Measurements from ENCODE around the gene OCLN. TPM values are rescaled to one million over a fixed set of nuclear protein-coding genes. Genes with fewer than 3 reads are reported as not detected.
"Not testable (repeated sequence)": the region's sequence is repeated elsewhere in the genome, so short reads cannot be mapped to it uniquely, and the experiment has no call there.

The OCLN gene
- total and polyA plus RNA-seq, 4 donors: 6.1 to 40.6 (median 9.8) TPM

- not testable (repeated sequence) for DNase-seq (ENCODE audit: low read depth in 4 of 6, low spot score in 6 of 6)
- WGBS (ENCODE audit: insufficient coverage): no CpG with 5 or more reads among the region's 1 CpG
These were observed 48.8 kb downstream of the OCLN start for GRCh38 chr5:69541347-69541746.

GRCh38 chr5:69542838-69543618 lies 50.4 kb downstream of the OCLN start:
- H3K4me1 ChIP-seq (ENCODE audit: control insufficient read depth, insufficient read depth, low read length); H3K9me3 ChIP-seq (ENCODE audit: control insufficient read depth, insufficient read depth, low read length); H3K4me3 ChIP-seq (ENCODE audit: low read depth, low read length); H3K27me3 ChIP-seq (ENCODE audit: control insufficient read depth, insufficient read depth, low read length); H3K36me3 ChIP-seq (ENCODE audit: control insufficient read depth, insufficient read depth, low read length); H3K27ac ChIP-seq (ENCODE audit: low read depth, low read length); DNase-seq (ENCODE audit: low read depth in 4 of 6, low spot score in 6 of 6): not testable (repeated sequence)
- WGBS (ENCODE audit: insufficient coverage): no CpG with 5 or more reads among the region's 3 CpGs

More at GRCh38 chr5:69541347-69541746, 48.8 kb downstream of the OCLN start:
- H3K9me3 ChIP-seq (ENCODE audit: control insufficient read depth, insufficient read depth, low read length); H3K27ac ChIP-seq (ENCODE audit: low read depth, low read length); H3K36me3 ChIP-seq (ENCODE audit: control insufficient read depth, insufficient read depth, low read length); H3K27me3 ChIP-seq (ENCODE audit: control insufficient read depth, insufficient read depth, low read length); H3K4me1 ChIP-seq (ENCODE audit: control insufficient read depth, insufficient read depth, low read length); H3K4me3 ChIP-seq (ENCODE audit: low read depth, low read length): not testable (repeated sequence)

GRCh38 chr5:69544602-69545001 lies 52.0 kb downstream of the OCLN start:
- H3K27me3 ChIP-seq (ENCODE audit: control insufficient read depth, insufficient read depth, low read length); H3K36me3 ChIP-seq (ENCODE audit: control insufficient read depth, insufficient read depth, low read length); H3K4me3 ChIP-seq (ENCODE audit: low read depth, low read length); H3K27ac ChIP-seq (ENCODE audit: low read depth, low read length); H3K9me3 ChIP-seq (ENCODE audit: control insufficient read depth, insufficient read depth, low read length); DNase-seq (ENCODE audit: low read depth in 4 of 6, low spot score in 6 of 6); H3K4me1 ChIP-seq (ENCODE audit: control insufficient read depth, insufficient read depth, low read length): not testable (repeated sequence)
- WGBS (ENCODE audit: insufficient coverage): no CpG with 5 or more reads among the region's 7 CpGs

GRCh38 chr5:69559908-69560330 lies 67.3 kb downstream of the OCLN start, which contains the start of gene GTF2H2C:
TSS of gene GTF2H2C (plus strand) at chr5:69560191. CDS start at chr5:69565133, 4,942 bp downstream.
- peak within 1 kb of the TSS; percentile 46 for H3K4me3 ChIP-seq (ENCODE audit: low read depth, low read length)
- under 1% methylated on average over 13 of the region's 40 CpGs for WGBS (ENCODE audit: insufficient coverage)
- not testable (repeated sequence) for H3K9me3 ChIP-seq (ENCODE audit: control insufficient read depth, insufficient read depth, low read length); H3K36me3 ChIP-seq (ENCODE audit: control insufficient read depth, insufficient read depth, low read length); H3K4me1 ChIP-seq (ENCODE audit: control insufficient read depth, insufficient read depth, low read length); H3K27ac ChIP-seq (ENCODE audit: low read depth, low read length); H3K27me3 ChIP-seq (ENCODE audit: control insufficient read depth, insufficient read depth, low read length)
- DNase-seq (ENCODE audit: low read depth in 4 of 6, low spot score in 6 of 6): peak in 4 of 6 donors; percentile 1 to 84 (median 46)

GRCh38 chr5:69560587-69561431 lies 68.2 kb downstream of the OCLN start:
- H3K36me3 ChIP-seq (ENCODE audit: control insufficient read depth, insufficient read depth, low read length); H3K4me1 ChIP-seq (ENCODE audit: control insufficient read depth, insufficient read depth, low read length); H3K9me3 ChIP-seq (ENCODE audit: control insufficient read depth, insufficient read depth, low read length); H3K27ac ChIP-seq (ENCODE audit: low read depth, low read length); H3K27me3 ChIP-seq (ENCODE audit: control insufficient read depth, insufficient read depth, low read length); DNase-seq (ENCODE audit: low read depth in 4 of 6, low spot score in 6 of 6): not testable (repeated sequence)
- no CpG with 5 or more reads among the region's 31 CpGs for WGBS (ENCODE audit: insufficient coverage)
- H3K4me3 ChIP-seq (ENCODE audit: low read depth, low read length): peak overlapping the region; percentile 9

GRCh38 chr5:69566172-69566571 lies 73.6 kb downstream of the OCLN start:
- H3K9me3 ChIP-seq (ENCODE audit: control insufficient read depth, insufficient read depth, low read length); H3K27me3 ChIP-seq (ENCODE audit: control insufficient read depth, insufficient read depth, low read length): not testable (repeated sequence)
- no CpG with 5 or more reads among the region's 2 CpGs for WGBS (ENCODE audit: insufficient coverage)

GRCh38 chr5:69568072-69568471 lies 75.5 kb downstream of the OCLN start:
- H3K4me1 ChIP-seq (ENCODE audit: control insufficient read depth, insufficient read depth, low read length); H3K27me3 ChIP-seq (ENCODE audit: control insufficient read depth, insufficient read depth, low read length); H3K4me3 ChIP-seq (ENCODE audit: low read depth, low read length); DNase-seq (ENCODE audit: low read depth in 4 of 6, low spot score in 6 of 6); H3K36me3 ChIP-seq (ENCODE audit: control insufficient read depth, insufficient read depth, low read length); H3K9me3 ChIP-seq (ENCODE audit: control insufficient read depth, insufficient read depth, low read length); H3K27ac ChIP-seq (ENCODE audit: low read depth, low read length): not testable (repeated sequence)
- WGBS (ENCODE audit: insufficient coverage): no CpG with 5 or more reads among the region's 2 CpGs

More at GRCh38 chr5:69566172-69566571, 73.6 kb downstream of the OCLN start:
- H3K4me3 ChIP-seq (ENCODE audit: low read depth, low read length); H3K36me3 ChIP-seq (ENCODE audit: control insufficient read depth, insufficient read depth, low read length); H3K4me1 ChIP-seq (ENCODE audit: control insufficient read depth, insufficient read depth, low read length); H3K27ac ChIP-seq (ENCODE audit: low read depth, low read length); DNase-seq (ENCODE audit: low read depth in 4 of 6, low spot score in 6 of 6): not testable (repeated sequence)

GRCh38 chr5:69583356-69583755 lies 90.8 kb downstream of the OCLN start:
- H3K4me1 ChIP-seq (ENCODE audit: control insufficient read depth, insufficient read depth, low read length); H3K36me3 ChIP-seq (ENCODE audit: control insufficient read depth, insufficient read depth, low read length); H3K9me3 ChIP-seq (ENCODE audit: control insufficient read depth, insufficient read depth, low read length); H3K27ac ChIP-seq (ENCODE audit: low read depth, low read length); DNase-seq (ENCODE audit: low read depth in 4 of 6, low spot score in 6 of 6); H3K4me3 ChIP-seq (ENCODE audit: low read depth, low read length); H3K27me3 ChIP-seq (ENCODE audit: control insufficient read depth, insufficient read depth, low read length): not testable (repeated sequence)
- WGBS (ENCODE audit: insufficient coverage): no CpG with 5 or more reads among the region's 2 CpGs

GRCh38 chr5:69596114-69596840 lies 103.7 kb downstream of the OCLN start:
- H3K4me1 ChIP-seq (ENCODE audit: control insufficient read depth, insufficient read depth, low read length); H3K4me3 ChIP-seq (ENCODE audit: low read depth, low read length); H3K36me3 ChIP-seq (ENCODE audit: control insufficient read depth, insufficient read depth, low read length); DNase-seq (ENCODE audit: low read depth in 4 of 6, low spot score in 6 of 6); H3K27ac ChIP-seq (ENCODE audit: low read depth, low read length); H3K9me3 ChIP-seq (ENCODE audit: control insufficient read depth, insufficient read depth, low read length); H3K27me3 ChIP-seq (ENCODE audit: control insufficient read depth, insufficient read depth, low read length): not testable (repeated sequence)
- no CpG with 5 or more reads among the region's 7 CpGs for WGBS (ENCODE audit: insufficient coverage)

Data from spinal cord (tissue), 10 donors.